SH-SY5Y (cell line): Measurements from ENCODE around the gene RNF180.

Experiments
- GATA2 ChIP-seq: IDR thresholded peaks from 2 replicates; pipeline ENCODE4 v1.6.1; 2011; ENCODE audit warnings: mild to moderate bottlenecking, low read depth, low read length
- GATA3 ChIP-seq: IDR thresholded peaks from 2 replicates; pipeline ENCODE4 v1.6.1; 2011; ENCODE audit warnings: low read depth, mild to moderate bottlenecking, low read length, moderate library complexity

- TF ChIP-seq GATA2 (no peak), GATA3 (no peak)
Observed at GRCh38 chr5:64209353-64209752, 43.7 kb downstream of the RNF180 start.
